Measurements from ENCODE around the gene NME9.
"Not testable (repeated sequence)": the region's sequence is repeated elsewhere in the genome, so short reads cannot be mapped to it uniquely, and the experiment has no call there.

Gene NME9

GRCh38 chr3:138329127-138329983, at the start of gene NME9:
Gene NME9, minus strand, starts transcription at chr3:138329851. Its CDS starts 516 bp downstream, at chr3:138329335.
- DNase-seq = peak; percentile 97

- no peak for DNase-seq
Observed at GRCh38 chr3:138378990-138379389, 49.3 kb upstream of the NME9 start.

- no peak for DNase-seq
Observed at GRCh38 chr3:138378331-138378730, 48.7 kb upstream of the NME9 start.

GRCh38 chr3:138377804-138378203, 48.2 kb upstream of the NME9 start:
- DNase-seq = no peak

GRCh38 chr3:138377212-138377611, 47.6 kb upstream of the NME9 start:
- DNase-seq = not testable (repeated sequence)

- DNase-seq = no peak
Observed at GRCh38 chr3:138376663-138377062, 47.0 kb upstream of the NME9 start.

GRCh38 chr3:138375447-138375846, 45.8 kb upstream of the NME9 start:
- DNase-seq = no peak

GRCh38 chr3:138374573-138375134, 45.0 kb upstream of the NME9 start:
- peak; percentile 33 for DNase-seq

- DNase-seq = no peak
Observed at GRCh38 chr3:138373736-138374094, 44.1 kb upstream of the NME9 start.

- no peak for DNase-seq
Observed at GRCh38 chr3:138373087-138373735, 43.6 kb upstream of the NME9 start.

- peak; percentile 52 for DNase-seq
Observed at GRCh38 chr3:138371070-138371965, 41.7 kb upstream of the NME9 start.

- DNase-seq = no peak
Observed at GRCh38 chr3:138370321-138370720, 40.7 kb upstream of the NME9 start.

- no peak for DNase-seq
Observed at GRCh38 chr3:138369151-138369900, 39.7 kb upstream of the NME9 start.

GRCh38 chr3:138367911-138368310, 38.3 kb upstream of the NME9 start:
- peak; percentile 53 for DNase-seq

GRCh38 chr3:138367326-138367850, 37.7 kb upstream of the NME9 start:
- DNase-seq = no peak

GRCh38 chr3:138366006-138366759, 36.5 kb upstream of the NME9 start:
- no peak for DNase-seq

- no peak for DNase-seq
Observed at GRCh38 chr3:138365253-138365555, 35.6 kb upstream of the NME9 start.

GRCh38 chr3:138364356-138365252, 35.0 kb upstream of the NME9 start:
- DNase-seq = no peak

GRCh38 chr3:138363322-138363721, 33.7 kb upstream of the NME9 start:
- no peak for DNase-seq

- no peak for DNase-seq
Observed at GRCh38 chr3:138362538-138362937, 32.9 kb upstream of the NME9 start.
